ENCODE data around the gene MAP2K5. TPM values are rescaled to one million over a fixed set of nuclear protein-coding genes. Genes with fewer than 3 reads are reported as not detected.

The MAP2K5 gene
- 10.0 and 12.6 TPM in 2 replicates for total RNA-seq

GRCh38 chr15:67542420-67543347, at the start of gene MAP2K5:
Gene MAP2K5, plus strand, starts transcription at chr15:67542703. Its CDS starts 633 bp downstream, at chr15:67543336.

DNA sequence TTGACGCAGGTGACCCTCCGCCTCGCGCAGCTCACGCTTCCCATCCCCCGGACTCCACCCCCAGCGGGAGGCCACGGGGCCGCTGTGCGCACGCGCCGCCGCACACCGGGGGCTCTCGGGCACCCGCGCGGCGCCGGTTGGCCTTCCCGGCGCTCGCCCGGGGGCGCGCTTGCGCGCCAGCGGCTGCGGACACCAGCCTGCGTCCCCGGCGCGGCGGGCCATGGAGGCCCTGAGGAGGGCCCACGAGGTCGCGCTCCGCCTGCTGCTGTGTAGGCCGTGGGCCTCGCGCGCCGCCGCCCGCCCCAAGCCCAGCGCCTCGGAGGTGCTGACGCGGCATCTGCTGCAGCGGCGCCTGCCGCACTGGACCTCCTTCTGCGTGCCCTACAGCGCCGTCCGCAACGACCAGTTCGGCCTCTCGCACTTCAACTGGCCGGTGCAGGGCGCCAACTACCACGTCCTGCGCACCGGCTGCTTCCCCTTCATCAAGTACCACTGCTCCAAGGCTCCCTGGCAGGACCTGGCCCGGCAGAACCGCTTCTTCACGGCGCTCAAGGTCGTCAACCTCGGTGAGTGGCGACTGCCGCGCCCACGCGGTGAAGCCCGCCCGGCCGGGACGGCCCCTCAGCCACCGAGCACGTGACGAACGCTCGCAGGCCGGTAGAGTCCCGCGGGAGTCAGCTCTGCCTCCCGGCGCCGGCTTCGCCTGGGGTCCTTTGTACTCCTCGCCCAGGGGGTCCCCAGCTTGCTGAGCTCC, 21.3 kb upstream of the MAP2K5 start, which contains the start of gene C15orf61:
TSS of gene C15orf61 (plus strand) at position 103 of the 754 bp plus-strand sequence. CDS start at position 221, 118 bp downstream.

DNA sequence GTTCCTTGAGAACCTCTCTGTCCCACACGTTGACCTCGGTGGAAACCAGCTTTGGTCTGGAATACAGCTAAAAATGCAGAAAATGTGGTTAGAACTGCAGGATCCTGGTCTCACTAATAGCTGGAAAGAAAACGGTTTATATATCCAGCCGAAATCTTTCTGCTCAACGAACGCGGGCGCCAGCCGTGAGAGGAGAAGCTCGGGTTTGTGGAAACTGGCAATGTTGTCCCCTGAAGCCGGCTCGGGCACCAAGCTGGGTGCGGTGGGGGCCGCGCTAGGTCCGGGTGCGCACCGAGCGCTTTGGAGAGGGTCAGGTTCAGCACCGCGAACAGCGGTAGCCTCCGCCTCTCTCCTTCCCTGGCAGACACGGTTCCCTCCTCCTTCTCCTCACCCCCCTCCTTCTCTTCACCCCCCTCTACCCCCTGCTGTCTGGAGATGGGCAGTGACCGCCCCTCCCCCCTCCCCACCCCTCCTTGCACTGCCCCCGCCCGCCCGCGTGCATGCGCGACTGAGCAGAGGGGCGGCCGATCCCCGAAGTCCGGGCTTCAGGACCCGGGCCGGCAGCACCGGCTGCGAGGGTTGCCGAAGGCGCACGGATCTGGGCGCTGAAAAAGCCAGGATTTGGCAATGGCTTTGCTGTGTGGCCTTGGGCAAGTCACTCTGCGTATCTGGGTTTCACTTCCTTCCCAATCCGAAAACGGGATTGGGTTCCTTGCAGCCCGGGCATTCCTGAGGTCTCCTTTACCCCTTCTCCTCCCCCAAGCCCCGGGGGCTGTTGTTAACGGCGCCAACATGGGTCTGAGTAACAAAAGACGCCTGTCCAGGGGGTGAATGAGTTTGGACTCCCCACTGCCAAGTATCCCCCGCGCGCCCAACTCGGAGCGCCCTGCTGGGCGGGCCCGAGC, 282.7 kb downstream of the MAP2K5 start, which contains the start of gene SKOR1:
TSS of gene SKOR1 (plus strand) at position 534 of the 905 bp plus-strand sequence. CDS start at position 628, 94 bp downstream.

DNA sequence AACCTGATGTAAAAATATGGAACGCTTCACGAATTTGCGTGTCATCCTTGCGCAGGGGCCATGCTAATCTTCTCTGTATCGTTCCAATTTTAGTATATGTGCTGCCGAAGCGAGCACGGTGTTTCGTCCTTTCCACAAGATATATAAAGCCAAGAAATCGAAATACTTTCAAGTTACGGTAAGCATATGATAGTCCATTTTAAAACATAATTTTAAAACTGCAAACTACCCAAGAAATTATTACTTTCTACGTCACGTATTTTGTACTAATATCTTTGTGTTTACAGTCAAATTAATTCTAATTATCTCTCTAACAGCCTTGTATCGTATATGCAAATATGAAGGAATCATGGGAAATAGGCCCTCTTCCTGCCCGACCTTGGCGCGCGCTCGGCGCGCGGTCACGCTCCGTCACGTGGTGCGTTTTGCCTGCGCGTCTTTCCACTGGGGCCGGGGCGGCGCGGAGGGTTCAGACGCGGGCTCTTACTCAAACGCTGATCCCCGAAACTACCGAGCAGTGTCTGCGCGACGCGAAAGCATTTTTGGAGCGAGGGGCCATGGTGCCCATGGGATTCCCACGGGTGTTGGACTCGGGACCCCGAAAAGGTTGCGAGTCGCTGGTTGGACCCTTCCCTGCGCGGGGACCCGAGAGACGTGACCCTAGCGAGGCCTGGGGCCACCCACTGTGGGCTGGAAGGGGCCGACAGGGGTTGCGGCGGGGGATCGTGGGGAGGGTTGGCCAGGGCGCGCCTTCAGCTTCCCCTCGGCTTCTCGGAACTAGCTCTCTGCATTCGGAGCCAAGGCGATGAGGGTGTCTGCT, 297.6 kb downstream of the MAP2K5 start, which contains the start of gene RNU6-1:
TSS of gene RNU6-1 (minus strand) at position 117 of the 820 bp plus-strand sequence.

Other genes starting within 250 kb of the MAP2K5 start
- gene C15orf61, start 21.6 kb upstream of the MAP2K5 start, total RNA-seq: 2.5 and 5.9 TPM in 2 replicates